NCI-H82 treated with DMSO at 0.1 percent for 48 hours (cell line): Measurements from ENCODE around the gene LIMCH1.
"Not testable (repeated sequence)": the region's sequence is repeated elsewhere in the genome, so short reads cannot be mapped to it uniquely, and the experiment has no call there.

Experiments
- DNase-seq: peaks from one replicate; lab custom pipeline; 2025; ENCODE audit not compliant: unreplicated experiment; lab: John Stamatoyannopoulos, UW

Gene LIMCH1, protein sequence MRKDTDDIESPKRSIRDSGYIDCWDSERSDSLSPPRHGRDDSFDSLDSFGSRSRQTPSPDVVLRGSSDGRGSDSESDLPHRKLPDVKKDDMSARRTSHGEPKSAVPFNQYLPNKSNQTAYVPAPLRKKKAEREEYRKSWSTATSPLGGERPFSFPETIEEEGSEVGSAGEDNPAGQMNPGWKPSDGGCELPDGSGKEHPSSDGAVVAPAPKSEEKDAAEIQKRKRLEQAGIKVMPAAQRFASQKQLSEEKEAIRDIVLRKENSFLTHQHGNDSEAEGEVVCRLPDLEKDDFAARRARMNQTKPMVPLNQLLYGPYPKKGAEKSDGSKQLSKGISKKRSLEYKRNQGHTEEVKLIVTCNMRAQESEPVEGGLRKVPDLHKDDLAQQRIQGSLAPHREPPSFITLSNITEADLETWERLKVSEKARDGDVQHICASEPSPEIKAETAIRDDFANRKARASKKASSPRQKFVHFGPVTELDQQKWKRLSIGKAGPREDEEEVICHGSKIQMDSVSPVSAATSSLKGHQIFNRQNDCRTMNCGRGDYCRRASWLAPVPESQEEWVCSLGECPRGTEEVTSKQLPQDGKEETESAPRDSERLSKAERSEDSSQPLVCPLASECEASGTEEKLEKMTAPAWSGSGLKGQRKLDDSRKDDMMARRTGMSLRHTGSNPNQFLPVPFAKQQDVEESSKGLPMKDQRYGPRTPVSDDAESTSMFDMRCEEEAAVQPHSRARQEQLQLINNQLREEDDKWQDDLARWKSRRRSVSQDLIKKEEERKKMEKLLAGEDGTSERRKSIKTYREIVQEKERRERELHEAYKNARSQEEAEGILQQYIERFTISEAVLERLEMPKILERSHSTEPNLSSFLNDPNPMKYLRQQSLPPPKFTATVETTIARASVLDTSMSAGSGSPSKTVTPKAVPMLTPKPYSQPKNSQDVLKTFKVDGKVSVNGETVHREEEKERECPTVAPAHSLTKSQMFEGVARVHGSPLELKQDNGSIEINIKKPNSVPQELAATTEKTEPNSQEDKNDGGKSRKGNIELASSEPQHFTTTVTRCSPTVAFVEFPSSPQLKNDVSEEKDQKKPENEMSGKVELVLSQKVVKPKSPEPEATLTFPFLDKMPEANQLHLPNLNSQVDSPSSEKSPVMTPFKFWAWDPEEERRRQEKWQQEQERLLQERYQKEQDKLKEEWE (N-terminal part only)

DNA sequence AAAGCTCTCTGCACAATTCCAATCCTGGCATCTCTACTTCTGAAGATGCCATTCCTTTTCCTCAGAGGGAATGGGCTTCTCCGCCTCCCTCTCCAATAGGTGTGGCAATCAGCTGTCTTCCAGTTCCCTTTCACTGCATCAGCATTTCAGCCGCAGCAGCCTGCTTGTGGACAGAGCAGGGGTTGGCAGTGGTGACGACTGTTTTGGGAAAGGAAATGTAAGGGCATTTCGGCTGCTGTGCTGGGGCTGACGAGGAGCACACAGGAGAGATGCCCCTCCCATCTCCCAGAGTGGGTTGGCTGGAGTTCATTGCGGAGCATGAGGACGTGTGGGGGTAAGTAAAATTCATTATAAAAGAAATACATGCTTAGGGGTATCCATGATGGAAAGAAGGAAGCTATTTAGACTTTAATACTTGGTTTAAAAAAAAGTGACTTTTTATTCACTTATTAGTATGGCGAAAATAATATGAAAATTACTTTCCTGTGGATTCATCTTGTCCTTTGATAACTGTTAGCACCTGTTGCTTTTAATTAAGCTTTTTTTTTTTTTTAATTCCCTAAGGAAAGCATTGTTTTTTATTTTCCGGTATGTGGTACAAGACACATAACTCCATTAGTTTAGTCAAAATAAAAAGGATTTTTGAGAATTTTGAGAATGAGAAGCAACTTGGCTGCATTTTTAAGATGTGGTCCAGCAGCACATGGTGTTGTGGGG is at the start of gene LIMCH1:
Gene LIMCH1, plus strand, starts transcription at position 141 of the 717 bp plus-strand sequence. CDS start 67,839 bp downstream, outside the sequence.
- no peak for DNase-seq

DNA sequence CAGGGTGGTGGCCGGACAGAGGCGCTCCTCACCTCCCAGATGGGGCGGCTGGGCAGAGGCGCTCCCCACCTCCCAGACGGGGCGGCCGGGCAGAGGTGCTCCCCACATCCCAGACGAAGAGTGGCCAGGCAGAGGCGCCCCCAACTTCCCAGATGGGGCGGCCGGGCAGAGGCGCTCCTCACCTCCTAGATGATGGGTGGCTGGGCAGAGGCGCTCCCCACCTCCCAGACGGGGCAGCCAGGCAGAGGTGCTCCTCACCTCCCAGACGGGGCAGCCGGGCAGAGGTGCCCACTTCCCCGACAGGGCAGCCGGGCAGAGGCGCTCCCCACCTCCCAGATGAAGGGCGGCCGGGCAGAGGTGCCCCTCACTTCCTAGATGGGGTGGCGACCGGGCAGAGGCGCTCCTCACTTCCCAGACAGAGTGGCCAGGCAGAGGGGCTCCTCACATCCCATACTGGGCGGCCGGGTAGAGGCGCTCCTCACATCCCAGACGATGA is 46.8 kb upstream of the LIMCH1 start:
- DNase-seq = not testable (repeated sequence)

DNA sequence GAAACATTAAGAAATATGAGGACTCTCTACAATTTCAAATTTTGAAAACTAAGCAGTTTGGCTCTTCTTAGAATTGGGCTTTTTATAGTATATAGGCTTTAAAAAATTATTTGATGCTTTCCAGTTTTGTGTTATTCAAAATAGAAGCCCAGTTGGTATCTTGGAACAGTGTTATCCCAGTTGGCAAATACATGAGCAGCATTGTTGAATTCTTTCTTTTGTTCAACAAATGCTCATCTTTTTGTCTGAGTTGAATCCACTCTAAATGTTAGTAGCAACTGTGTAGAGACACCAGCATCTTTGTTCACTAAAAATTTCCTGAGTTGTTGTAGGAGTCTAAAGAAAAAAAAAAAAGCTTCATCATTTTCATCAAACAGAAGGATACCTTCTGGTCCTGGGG is 41.0 kb upstream of the LIMCH1 start:
- DNase-seq = no peak

DNA sequence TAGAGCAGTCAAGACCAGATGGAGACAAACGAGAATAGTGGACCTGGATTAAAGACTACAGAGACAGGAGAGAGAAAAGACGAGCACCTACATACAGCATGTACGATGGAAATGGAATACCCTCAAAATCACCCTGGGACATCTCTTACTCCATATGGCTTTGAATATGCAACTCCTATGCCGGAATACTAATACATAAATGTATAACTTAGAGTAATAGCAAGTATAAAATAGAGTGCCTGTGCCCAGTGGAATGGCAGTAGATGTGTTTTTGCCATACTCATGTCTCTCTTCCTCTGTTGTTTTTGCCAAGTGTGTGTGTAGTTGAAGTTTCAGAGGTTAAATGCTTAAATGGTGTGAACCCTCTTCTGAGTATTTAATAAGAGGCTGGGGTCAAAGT is 39.8 kb upstream of the LIMCH1 start:
- no peak for DNase-seq

DNA sequence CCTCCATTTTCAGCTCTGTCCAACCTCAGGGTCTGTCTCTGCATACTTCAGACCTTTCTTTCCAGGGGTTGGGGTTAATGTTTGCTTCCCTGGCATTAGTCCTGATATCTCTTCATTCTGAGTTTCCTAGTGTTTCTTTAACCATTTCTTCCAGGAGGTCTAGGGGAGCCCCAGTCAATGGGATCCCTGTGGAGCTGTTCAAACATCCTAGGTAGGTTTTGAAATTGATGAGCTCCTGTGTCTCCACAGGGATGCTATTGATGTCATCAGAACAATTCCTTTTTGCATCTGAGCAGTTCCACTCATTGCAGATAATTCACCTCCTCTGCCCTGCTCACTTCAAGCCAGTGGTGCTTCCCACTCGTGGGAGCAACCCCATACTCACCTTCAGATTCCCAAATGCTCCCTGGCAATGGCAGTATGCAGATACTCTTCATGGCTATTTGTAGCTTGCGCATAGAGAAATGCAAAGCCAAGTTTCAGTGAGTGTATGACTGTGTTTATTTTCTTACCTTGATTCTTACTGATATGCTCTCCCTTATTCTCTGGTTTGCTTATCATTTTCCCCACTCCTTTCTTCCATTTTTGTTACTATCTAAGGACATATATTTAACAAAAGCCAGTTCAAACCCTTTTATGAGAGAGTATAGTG is 33.7 kb upstream of the LIMCH1 start:
- DNase-seq = no peak

DNA sequence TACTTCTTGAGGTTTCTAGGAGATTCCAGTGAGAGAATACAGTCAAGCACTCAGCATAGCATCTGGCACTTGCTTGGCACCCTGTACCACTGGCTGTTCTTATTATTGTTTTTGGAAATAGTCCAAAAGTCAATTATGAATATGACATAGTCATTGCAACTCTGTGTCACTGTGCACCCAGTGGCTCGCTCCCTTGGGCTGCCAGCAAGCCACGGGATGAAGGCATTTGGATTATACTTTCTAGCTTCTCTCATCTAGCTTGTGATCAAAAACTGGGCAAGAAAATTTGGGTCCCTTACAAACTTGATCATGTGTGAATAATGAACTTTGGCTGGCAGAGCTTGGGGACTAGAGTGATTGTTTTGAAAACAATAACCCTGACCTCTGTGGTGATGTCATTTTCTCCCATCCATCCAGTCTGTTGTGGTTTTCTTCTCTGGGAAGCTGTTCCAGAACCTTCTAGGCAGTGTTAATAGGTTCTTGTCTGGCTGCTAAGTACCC is 32.7 kb upstream of the LIMCH1 start:
- no peak for DNase-seq

DNA sequence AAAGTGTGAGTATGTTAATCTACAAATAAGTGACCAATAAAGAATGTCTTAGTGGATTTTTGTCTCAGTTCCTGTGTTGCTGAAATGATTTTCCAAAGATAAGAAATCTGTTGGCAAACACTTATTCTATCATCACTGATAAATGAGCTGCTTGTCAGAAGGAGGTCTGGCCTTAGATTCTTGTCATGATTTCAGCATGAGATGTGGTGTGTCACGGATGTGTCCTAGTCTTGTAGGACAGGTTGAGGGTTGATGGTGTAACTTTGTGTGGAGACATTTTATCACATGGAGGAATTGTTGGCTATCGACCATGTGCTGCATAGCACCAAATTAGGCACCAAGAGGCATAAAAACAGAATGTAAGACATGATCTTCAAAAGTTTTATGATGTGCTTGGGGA is 31.8 kb upstream of the LIMCH1 start:
- DNase-seq = no peak

DNA sequence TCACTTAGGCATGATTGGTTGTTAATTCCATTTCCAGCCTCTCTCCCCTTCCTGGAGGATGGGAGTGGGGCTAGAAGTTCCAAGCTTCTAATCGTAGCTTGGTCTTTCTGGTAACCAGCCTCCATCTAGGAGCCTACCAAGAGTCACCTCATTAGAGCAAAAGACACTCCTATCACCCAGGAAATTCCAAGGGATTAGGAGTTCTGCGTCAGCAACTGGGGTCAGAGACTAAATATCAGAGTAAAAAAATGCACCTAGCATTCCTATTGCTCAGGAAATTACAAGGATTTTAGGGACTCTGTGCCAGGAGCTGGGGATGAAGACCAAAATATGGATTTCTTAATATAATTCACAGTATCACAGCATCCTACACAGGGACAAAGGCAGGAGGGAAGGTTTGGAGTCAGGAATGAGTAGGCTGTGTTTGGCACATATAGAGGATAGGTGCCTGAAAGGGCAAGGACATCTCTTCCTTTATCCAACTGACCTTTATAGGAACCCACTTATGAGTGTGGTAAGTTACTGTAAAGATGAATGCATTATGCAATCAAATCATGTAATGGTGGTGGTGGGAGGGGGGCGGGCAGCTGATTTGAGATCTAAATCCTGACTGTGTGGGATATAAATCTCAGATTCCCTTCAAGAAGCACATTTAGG is 30.5 kb upstream of the LIMCH1 start:
- no peak for DNase-seq

DNA sequence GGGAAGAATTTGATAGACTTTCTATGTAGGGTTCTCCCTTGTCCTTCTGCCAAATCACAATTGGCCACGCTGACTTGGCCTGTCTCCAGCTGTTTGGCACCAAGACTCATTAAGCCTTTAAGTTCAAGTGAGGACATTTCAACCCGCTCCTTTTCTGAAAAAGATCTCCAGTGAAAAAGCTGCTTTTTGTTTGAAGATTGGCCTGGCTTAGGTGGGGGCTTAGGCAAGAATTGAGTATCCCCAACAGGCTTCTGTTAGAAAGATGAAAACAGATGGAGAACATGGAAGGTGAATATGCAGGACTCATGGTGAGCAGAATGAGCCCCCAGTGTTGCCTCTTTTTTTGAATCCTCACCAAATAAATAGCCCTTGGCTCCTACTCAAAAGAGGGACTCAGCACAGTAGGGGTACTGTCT is 28.5 kb upstream of the LIMCH1 start:
- DNase-seq = peak; percentile 65

DNA sequence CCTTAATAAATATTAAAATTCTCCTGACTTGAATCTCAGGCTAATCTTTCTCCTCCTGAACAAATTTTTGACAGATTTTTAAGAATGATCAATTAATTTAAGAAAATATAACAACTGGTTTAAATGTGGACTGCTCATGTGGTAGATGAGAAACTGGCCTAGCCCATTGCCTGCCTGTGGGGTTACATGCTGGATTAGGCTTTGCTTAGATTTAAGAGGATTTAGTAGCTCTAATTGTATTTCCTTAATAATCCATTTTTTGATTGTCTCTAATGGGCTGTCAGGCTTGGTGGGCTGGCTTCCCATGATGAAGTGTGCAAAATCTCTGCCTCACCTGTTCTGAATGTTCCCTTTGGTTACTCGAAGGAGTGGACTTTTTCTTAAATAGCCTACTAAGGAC is 27.8 kb upstream of the LIMCH1 start:
- DNase-seq = peak; percentile 89

DNA sequence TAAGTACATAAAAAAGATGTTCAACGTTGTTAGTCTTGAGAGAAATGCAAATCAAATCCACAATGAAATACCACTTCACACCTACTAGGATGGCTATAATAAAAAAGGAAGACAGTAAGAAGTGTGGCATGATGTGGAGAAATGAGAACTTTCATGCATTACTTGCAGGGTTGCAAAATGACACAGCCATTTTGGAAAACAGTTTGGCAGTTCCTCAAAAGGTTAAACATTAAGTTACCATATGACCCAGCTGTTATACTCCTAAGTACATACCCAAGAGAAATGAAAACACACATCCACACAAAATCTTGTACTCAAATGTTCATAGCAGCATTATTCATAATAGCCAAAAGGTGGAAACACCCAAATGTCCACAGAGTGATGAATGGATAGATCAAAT is 25.8 kb upstream of the LIMCH1 start:
- no peak for DNase-seq

DNA sequence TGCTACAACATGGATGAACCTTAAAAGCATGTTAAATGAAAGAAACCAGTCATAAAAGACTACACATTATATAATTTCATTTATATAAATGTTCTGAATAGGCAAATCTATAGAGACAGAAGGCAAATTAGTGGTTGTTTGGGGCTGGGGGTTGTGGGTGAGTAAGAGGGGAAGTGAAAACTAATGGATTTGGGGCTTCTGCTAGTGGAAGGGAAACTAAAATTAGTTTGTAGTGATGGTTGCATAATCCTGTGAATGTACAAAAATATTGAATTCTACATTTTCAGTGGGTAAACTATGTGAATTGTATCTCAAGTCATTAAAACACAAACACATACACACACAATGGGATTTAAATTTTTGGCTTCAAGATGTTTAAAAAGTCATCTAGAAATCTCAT is 25.4 kb upstream of the LIMCH1 start:
- DNase-seq = no peak

DNA sequence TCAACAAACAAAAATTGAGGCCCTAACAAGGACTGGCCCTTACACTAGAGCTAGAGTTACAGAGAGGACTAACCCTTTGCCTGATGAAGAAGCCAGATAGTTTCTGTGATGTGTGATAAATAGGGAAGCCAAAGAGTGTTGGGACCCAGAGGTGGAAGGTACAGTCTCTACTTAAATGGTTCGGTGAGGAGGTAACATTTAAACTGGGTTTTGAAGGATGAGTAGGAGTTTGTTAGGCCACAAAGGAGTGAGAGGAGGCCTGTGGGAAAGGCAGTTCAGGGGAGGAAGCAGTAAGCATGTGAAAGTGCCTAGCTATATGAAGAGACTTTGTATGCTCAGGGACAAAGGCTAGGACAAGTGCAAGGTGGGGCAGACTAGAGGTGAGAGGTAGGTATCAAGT is 23.8 kb upstream of the LIMCH1 start:
- no peak for DNase-seq

DNA sequence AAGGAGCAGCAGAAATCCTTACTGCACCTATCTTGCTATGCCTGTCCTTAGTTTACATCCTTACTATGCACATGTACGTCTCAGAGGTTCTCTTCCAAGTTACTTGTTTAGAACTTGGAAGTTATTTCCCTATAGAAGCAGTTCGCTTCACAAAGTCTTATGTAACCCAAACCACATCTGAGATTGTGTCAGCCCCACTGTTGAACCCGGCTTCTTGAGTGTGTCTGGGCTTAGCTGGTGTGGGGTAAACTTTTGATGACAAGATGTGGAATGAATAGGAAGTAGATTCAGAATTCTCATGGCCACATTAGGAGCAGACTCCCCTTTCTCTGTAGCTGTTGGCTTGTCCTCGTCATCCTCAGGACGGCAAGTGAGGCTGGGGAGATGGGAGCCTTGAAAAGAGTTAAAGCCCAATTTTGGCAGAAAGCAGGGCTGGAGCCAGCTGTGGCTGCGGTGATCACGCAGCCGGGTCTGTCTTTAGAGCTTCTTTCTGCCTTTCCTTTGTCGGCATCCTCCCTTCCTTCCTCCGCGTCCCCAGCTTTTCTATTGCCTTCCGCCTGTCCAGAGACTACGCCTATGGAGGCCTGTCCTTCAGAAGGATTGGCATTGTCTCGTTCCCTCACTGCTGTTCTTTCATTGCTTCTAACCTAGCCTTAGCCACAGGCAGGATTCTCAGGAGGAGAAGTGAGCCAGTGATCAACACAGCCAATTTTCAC is 23.0 kb upstream of the LIMCH1 start:
- no peak for DNase-seq

DNA sequence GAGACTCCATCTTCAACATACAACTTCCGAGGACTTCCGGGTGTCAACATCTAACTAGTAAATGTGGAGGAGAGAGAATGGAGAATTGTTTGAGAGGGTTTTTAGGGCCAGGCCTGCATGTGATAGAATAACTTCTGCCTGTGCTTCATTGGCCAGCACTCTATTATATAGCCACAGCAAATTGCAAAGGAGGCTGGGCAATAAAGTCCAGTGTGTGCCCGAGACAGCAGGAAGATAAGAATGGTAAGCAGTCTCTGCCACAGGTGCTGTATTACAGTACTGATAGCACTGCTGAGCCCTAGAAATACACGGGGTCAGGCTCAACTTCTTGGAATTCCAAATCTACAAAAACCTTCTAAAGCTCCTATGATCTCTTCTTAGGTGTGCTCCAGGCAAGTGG is 20.8 kb upstream of the LIMCH1 start:
- DNase-seq = no peak

DNA sequence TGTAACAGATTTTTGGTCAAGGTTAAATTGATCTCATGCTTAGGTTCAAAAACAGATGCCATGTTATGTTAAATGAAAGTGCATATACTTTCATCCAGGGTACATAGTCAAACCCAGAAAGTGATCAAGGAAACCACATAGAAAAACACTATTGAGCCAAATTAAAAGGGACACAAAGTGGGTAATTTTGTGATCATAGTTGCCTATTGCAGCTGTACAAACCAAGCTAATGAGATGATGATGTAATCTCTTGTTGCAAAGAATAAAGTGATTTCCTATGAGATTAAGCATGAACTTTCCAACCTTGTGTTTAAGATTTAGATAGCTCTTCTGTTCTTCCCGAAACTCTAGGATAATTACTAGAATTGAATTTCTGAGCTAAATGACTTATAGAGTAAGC is 20.2 kb upstream of the LIMCH1 start:
- DNase-seq = peak; percentile 40

DNA sequence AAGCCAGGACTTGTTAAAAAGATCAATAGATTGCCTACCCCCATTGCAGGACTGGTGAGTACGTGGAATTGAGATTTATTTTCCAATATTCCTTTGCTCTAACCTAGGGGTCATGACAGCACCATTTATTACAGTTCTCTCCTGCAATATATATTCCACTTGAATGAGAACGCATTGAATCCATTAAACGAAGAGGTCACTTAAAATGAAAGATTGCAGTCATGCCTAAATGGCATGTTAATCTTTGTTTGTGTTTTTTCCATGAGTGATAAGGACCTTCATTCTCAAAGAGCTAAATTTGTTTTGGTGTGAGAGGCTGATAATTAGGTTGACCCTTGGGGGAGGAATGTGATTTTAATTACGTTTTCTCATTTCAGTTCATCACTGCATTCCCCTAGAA is 13.5 kb upstream of the LIMCH1 start:
- DNase-seq = no peak

DNA sequence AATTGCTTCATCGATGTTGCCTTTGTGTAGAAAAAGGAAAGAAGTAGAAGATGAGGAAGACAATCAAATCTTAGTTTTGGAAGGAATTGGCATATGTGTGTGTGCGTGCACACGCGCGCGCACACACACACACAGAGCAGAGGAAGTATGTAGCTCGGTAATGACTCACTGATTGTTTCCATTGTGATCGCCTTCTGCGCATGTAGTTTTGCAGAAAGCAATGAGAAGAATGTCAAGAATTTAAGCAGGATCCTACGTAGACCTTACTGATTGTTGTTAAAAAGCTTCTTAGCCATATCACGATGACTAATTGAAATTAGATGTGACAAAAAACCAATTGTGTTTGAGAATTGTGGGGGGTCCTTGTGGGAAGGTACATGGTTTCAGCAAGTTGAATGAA is 12.8 kb upstream of the LIMCH1 start:
- no peak for DNase-seq

DNA sequence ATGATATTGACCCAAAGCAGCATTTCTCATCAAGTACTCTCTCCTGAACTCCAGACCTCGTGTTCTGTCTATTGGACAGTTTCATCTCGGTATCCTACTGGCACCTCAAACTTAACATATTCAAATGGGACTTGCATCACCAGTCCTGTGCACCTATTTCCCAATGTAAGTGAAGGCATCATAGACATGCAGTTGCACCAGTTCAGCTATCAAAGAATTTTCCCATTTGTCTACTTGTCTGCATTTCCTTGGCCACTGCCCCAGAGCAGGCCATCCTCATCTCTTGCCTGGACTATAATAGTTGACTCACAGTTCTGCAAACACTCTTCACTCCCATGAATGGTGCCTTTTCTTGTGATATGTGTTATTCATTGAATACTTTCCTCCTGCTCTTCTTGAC is 11.3 kb upstream of the LIMCH1 start:
- no peak for DNase-seq
